Tibial nerve (tissue), 4 donors: ENCODE results near the gene RPS5.

Source experiments
- CTCF ChIP-seq, 5 experiments: fragments of 200-600 bp in 3 of 5; fragments of 450-650 bp in 2 of 5; sonication (generic) in 3 of 5; IDR thresholded peaks; one replicate each; pipeline ENCODE4 v1.5.1; 2016 to 2019; ENCODE audit warnings: antibody characterized with exemption in 5 of 5, mild to moderate bottlenecking in 3 of 5, moderate library complexity in 2 of 5
- EP300 ChIP-seq, 2 donors: sonication (generic); formaldehyde crosslinking; IDR thresholded peaks; one replicate each; pipeline ENCODE4 v1.6.1; 2017; ENCODE audit warnings: antibody characterized with exemption in 2 of 2, mild to moderate bottlenecking in 1 of 2
- POLR2A ChIP-seq, 2 donors: fragments of 450-650 bp; IDR thresholded peaks; one replicate each; pipeline ENCODE4 v1.6.1; 2017; ENCODE audit warnings: antibody characterized with exemption in 2 of 2, mild to moderate bottlenecking in 2 of 2, moderate library complexity in 2 of 2

- TF ChIP-seq EP300 (IDR thresholded peaks at IDR 0.05) (peak; percentile 75 to 89), CTCF (IDR thresholded peaks at IDR 0.05) (peak in 1 of 5 experiments; percentile 12), POLR2A (IDR thresholded peaks at IDR 0.05) (peak; percentile 34 to 69)
Measured at GRCh38 chr19:58400916-58401839, 14.1 kb downstream of the RPS5 start.
